Gastrocnemius medialis (tissue), 4 donors: ENCODE measurements around the gene TGFBR1.

Source experiments
- CTCF ChIP-seq, 5 experiments: fragments of 450-650 bp in 3 of 5; fragments of 200-600 bp in 2 of 5; sonication (generic) in 2 of 5; IDR thresholded peaks in 4 of 5; conservative IDR thresholded peaks in 1 of 5; 1 replicate in 4 of 5; 2 replicates in 1 of 5; pipeline ENCODE4 v1.5.1; 2016 to 2019; ENCODE audit warnings: antibody characterized with exemption in 5 of 5, mild to moderate bottlenecking in 3 of 5, moderate library complexity in 3 of 5
- POLR2A ChIP-seq, 2 donors: fragments of 450-650 bp; IDR thresholded peaks; one replicate each; pipeline ENCODE4 v1.6.1; 2017; ENCODE audit warnings: antibody characterized with exemption in 2 of 2, mild to moderate bottlenecking in 2 of 2, moderate library complexity in 2 of 2

- TF ChIP-seq CTCF (IDR thresholded peaks at IDR 0.05 in 4 of 5, conservative IDR thresholded peaks at IDR 0.05 in 1 of 5) (no peak), POLR2A (IDR thresholded peaks at IDR 0.05) (no peak)
Observed at GRCh38 chr9:99093492-99093791, 11.5 kb upstream of the TGFBR1 start.
